ENCODE measurements around the gene LSM10.

GRCh38 chr1:36400514-36400824 is 2.8 kb upstream of the LSM10 start:
- TF ChIP-seq CTCF (conservative IDR thresholded peaks at IDR 0.05; ENCODE audit: low read length): no peak
- TF ChIP-seq EZH2phosphoT487 (IDR thresholded peaks at IDR 0.05; ENCODE audit: borderline replicate concordance): no peak

All from Loucy (cell line).